Head of caudate nucleus (tissue), 42 donors: Measurements from ENCODE around the gene KCNQ5.
"Not testable (repeated sequence)": the region's sequence is repeated elsewhere in the genome, so short reads cannot be mapped to it uniquely, and the experiment has no call there.

Experiments
- DNase-seq, 42 donors: peaks; one replicate each; pipeline versions ENCODE4 v3.0.0 to v3.0.0-alpha.2; 2020 to 2021; ENCODE audit warnings: mixed read lengths in 7 of 42
- intact Hi-C: fragments of 100-400 bp; cut with DNase I; formaldehyde crosslinking; loops from one replicate; pipeline ENCODE4 v1.15.0; 2022

Gene KCNQ5

GRCh38 chr6:73233048-73233447 is 611.2 kb downstream of the KCNQ5 start:
- intact Hi-C loops: no loop called here
- DNase-seq: no peak

- intact Hi-C loops, DNase-seq: not testable (repeated sequence)
Measured at GRCh38 chr6:73233971-73234370, 612.1 kb downstream of the KCNQ5 start.

GRCh38 chr6:73234733-73235132 is 612.9 kb downstream of the KCNQ5 start:
- intact Hi-C loops: no loop called here
- no peak for DNase-seq

GRCh38 chr6:73236144-73236750 is 614.4 kb downstream of the KCNQ5 start:
- no peak for DNase-seq
- intact Hi-C loops: no loop called here

GRCh38 chr6:73240730-73241129 is 618.9 kb downstream of the KCNQ5 start:
- DNase-seq: no peak
- intact Hi-C loops: no loop called here

- DNase-seq: no peak
Measured at GRCh38 chr6:73242001-73242400, 620.1 kb downstream of the KCNQ5 start.

More at GRCh38 chr6:73242001-73242400, 620.1 kb downstream of the KCNQ5 start:
- intact Hi-C loops: no loop called here
